Glutamatergic neuron (in vitro differentiated cells): Measurements from ENCODE around the gene NEUROD1. TPM values are rescaled to one million over a fixed set of nuclear protein-coding genes. Genes with fewer than 3 reads are reported as not detected.

ENCODE experiments used
- DNase-seq: peaks from one replicate; pipeline ENCODE4 v3.0.0; 2022
- H3K27ac Mint-ChIP-seq: one replicate; pipeline ENCODE4 v1.8.0; 2020; ENCODE audit warnings: mild to moderate bottlenecking, mixed read lengths, inconsistent platforms; ENCODE audit not compliant: unreplicated experiment
- H3K27me3 Mint-ChIP-seq: one replicate; pipeline ENCODE4 v1.8.0; 2020; ENCODE audit warnings: mild to moderate bottlenecking, moderate library complexity, mixed read lengths, inconsistent platforms; ENCODE audit not compliant: unreplicated experiment
- H3K36me3 Mint-ChIP-seq: one replicate; pipeline ENCODE4 v1.8.0; 2020; ENCODE audit warnings: mild to moderate bottlenecking, mixed read lengths, inconsistent platforms; ENCODE audit not compliant: unreplicated experiment
- H3K4me1 Mint-ChIP-seq: one replicate; pipeline ENCODE4 v1.8.0; 2020; ENCODE audit warnings: mild to moderate bottlenecking, low read depth, mixed read lengths, inconsistent platforms; ENCODE audit not compliant: unreplicated experiment
- H3K4me3 Mint-ChIP-seq: one replicate; pipeline ENCODE4 v1.8.0; 2020; ENCODE audit warnings: mild to moderate bottlenecking, mixed read lengths, inconsistent platforms; ENCODE audit not compliant: unreplicated experiment
- H3K9me3 Mint-ChIP-seq: one replicate; pipeline ENCODE4 v1.8.0; 2020; ENCODE audit warnings: mild to moderate bottlenecking, moderate library complexity, mixed read lengths, inconsistent platforms; ENCODE audit not compliant: unreplicated experiment
- CTCF ChIP-seq: fragments of 200-600 bp; sonication (generic); IDR thresholded peaks from one replicate; pipeline ENCODE4 v1.5.0; 2021; ENCODE audit not compliant: partially characterized antibody, unreplicated experiment
- total RNA-seq: library from RNA; stranded (reverse); fragmentation: NEBNext Ultra II Directional; extraction: Animal tissue kit (Norgen Biotek cat#: 25700); gene quantifications from one replicate; pipeline ENCODE4 v1.2.1, GENCODE V29; 2021; ENCODE audit not compliant: unreplicated experiment

The NEUROD1 gene
- total RNA-seq, 1 donor from 2014 or later = 65.5 TPM

DNA sequence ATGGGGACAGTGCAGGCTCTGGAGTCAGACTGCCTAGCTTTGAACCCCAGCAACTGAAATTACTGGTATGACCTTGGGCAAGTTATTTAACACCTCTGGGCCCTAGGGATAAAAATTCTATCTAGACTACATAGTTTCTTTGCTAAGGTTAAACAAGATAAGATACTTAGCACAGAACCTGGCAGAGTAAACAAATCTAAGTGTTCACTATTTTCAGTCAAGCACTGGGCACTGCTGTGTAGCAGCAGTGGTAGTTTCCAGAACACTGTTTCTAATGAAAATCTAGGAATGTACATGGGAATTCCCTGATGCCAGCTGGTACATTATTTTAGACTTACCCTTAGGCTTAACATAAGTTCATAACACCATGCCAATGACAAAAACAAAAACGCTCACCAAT lies 40.6 kb downstream of the NEUROD1 start:
- no peaks in the 10 kb centered on the region for H3K36me3 Mint-ChIP-seq
- H3K27ac Mint-ChIP-seq = no peak overlapping the region
- TF ChIP-seq CTCF = no peak

GRCh38 chr2:181632733-181633401 lies 47.5 kb downstream of the NEUROD1 start:
- Mint-ChIP-seq H3K36me3 (no peaks in the 10 kb centered on the region), H3K27ac (peak overlapping the region; percentile 95), H3K27me3 (peaks cover 12% of the 10 kb centered on the region), H3K4me3 (peak overlapping the region; percentile 73), H3K4me1 (peaks cover 44% of the 10 kb centered on the region), H3K9me3 (peaks cover 22% of the 10 kb centered on the region)
- no peak for TF ChIP-seq CTCF
- peak; percentile 43 for DNase-seq

More for the DNA sequence above, 40.6 kb downstream of the NEUROD1 start:
- DNase-seq = no peak
- no peak overlapping the region for H3K4me3 Mint-ChIP-seq
- H3K4me1 Mint-ChIP-seq = peaks cover 58% of the 10 kb centered on the region
- H3K27me3 Mint-ChIP-seq = peaks cover 4% of the 10 kb centered on the region
- peaks cover 17% of the 10 kb centered on the region for H3K9me3 Mint-ChIP-seq

DNA sequence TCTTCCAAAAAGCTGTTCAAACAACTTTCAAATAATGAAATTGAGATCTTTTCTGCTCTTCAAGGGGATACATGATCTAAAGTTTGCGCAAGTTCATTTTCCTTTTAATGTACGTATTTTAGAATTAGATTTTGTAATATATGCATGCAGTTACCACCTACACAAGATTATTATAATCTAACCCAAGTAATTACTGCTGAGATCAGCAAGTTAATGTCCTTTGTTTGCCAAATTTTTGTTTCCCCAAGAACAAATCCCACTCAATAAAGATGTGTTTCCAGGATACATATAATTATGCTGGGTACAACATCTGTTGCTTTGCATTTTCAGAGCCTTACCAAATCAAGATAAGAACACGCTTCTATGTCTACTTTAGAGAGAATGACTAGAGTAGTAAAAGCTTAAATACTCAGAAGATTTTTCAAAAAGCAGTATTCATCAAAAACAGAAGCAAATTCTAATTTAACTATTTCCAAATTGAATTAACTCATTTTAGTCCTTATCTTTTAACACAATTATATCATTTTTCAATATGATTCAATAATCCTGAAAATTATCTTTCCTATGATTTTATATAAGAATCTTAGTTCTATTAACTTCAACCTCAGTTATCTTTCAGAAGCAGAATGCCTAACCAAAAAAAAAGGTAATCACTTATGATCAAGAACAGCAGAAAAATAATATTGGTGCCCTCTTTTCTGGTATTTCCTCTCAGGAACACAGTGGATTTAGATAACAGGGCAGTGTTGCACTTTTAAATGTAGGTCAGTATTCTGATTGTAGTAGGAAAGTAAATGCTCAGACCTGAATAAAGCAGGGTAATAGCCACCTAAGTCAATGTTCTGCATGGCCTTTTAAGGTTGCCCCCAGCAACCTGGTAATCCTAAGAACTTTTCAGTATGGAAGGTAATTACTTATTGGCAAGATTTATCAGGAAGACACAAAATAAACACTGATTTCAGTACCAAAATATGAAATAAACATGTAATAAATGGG lies 51.4 kb downstream of the NEUROD1 start:
- Mint-ChIP-seq H3K9me3 (peaks cover 11% of the 10 kb centered on the region), H3K27ac (no peak overlapping the region), H3K27me3 (peaks cover 6% of the 10 kb centered on the region), H3K4me3 (no peak overlapping the region), H3K4me1 (peaks cover 20% of the 10 kb centered on the region), H3K36me3 (peaks cover 7% of the 10 kb centered on the region)
- no peak for DNase-seq
- no peak for TF ChIP-seq CTCF

GRCh38 chr2:181627545-181627944 lies 52.8 kb downstream of the NEUROD1 start:
- DNase-seq = no peak
- no peak for TF ChIP-seq CTCF
- Mint-ChIP-seq H3K27ac (no peak overlapping the region), H3K4me3 (no peak overlapping the region), H3K9me3 (peaks cover 2% of the 10 kb centered on the region), H3K27me3 (no peaks in the 10 kb centered on the region), H3K36me3 (peaks cover 7% of the 10 kb centered on the region), H3K4me1 (peaks cover 14% of the 10 kb centered on the region)
